Measurements from ENCODE around the gene DLK1. TPM values are rescaled to one million over a fixed set of nuclear protein-coding genes. Genes with fewer than 3 reads are reported as not detected.

The DLK1 gene
- total and polyA plus RNA-seq, 8 donors = 0.05 to 24.6 (median 3.5) TPM; not detected in 4

DNA sequence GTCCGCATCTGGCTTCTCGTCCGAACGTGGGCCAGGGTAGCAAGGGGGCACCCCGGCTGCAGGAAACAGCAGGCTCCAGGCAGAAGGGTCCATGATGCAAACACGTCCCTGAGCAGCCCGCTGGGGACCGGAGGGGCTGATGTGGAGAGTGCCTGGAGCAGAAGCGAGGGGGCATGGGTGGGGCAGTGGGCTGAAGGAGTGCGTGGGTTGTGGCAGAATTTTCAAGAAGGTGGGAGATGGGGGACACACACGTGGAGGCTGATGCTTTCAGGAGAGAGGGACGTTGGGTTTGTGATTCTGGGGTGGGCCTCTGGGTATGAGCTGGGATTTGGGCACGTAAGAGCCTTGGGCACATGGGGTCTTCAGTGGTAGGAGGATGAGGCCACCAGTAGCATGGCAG, 45.6 kb upstream of the DLK1 start:
- no peak for DNase-seq
- TF ChIP-seq POLR2A (IDR thresholded peaks at IDR 0.05) = no peak
- TF ChIP-seq EP300 (IDR thresholded peaks at IDR 0.05) = no peak
- TF ChIP-seq POLR2AphosphoS5 (IDR thresholded peaks at IDR 0.05) = no peak
- no peak for TF ChIP-seq CTCF (IDR thresholded peaks at IDR 0.05)
- Histone ChIP-seq H3K36me3 (no peaks in the 10 kb centered on the region), H3K4me1 (peaks cover 35 to 50% (median 44%) of the 10 kb centered on the region in 4 donors), H3K4me3 (no peak overlapping the region), H3K27ac (peak overlapping the region in 2 of 5 donors; percentile 82), H3K27me3 (no peaks in the 10 kb centered on the region), H3K9me3 (no peaks in the 10 kb centered on the region)
- intact Hi-C loops (cut with DNase I; ENCODE audit: low total_unique reads) = no loop called here
- 77 to 90% (median 83%) methylated on average over 13 of the region's 13 CpGs for WGBS, 5 donors

- 73 to 87% (median 82%) methylated on average over 2 of the region's 2 CpGs for WGBS, 5 donors
- H3K4me3 ChIP-seq = no peak overlapping the region
- no peaks in the 10 kb centered on the region for H3K36me3 ChIP-seq
- DNase-seq = no peak
- peaks cover 19 to 34% (median 27%) of the 10 kb centered on the region in 4 donors for H3K4me1 ChIP-seq
- H3K27me3 ChIP-seq = no peaks in the 10 kb centered on the region
- TF ChIP-seq CTCF (IDR thresholded peaks at IDR 0.05) (no peak), POLR2AphosphoS5 (IDR thresholded peaks at IDR 0.05) (no peak), POLR2A (IDR thresholded peaks at IDR 0.05) (no peak), EP300 (IDR thresholded peaks at IDR 0.05) (no peak)
- intact Hi-C loops (cut with DNase I; ENCODE audit: low total_unique reads) = no loop called here
- no peak overlapping the region for H3K27ac ChIP-seq
- no peaks in the 10 kb centered on the region for H3K9me3 ChIP-seq
Observed at GRCh38 chr14:100682749-100683148, 43.9 kb upstream of the DLK1 start.

- Histone ChIP-seq H3K36me3 (no peaks in the 10 kb centered on the region), H3K27me3 (peaks cover 0 to 7% (median 0%) of the 10 kb centered on the region in 3 donors), H3K4me1 (peaks cover 11 to 25% (median 19%) of the 10 kb centered on the region in 4 donors), H3K27ac (no peak overlapping the region), H3K9me3 (no peaks in the 10 kb centered on the region), H3K4me3 (no peak overlapping the region)
- TF ChIP-seq EP300 (IDR thresholded peaks at IDR 0.05) (no peak), POLR2AphosphoS5 (IDR thresholded peaks at IDR 0.05) (no peak), POLR2A (IDR thresholded peaks at IDR 0.05) (no peak), CTCF (IDR thresholded peaks at IDR 0.05) (no peak)
- 48 to 54% (median 53%) methylated on average over 7 of the region's 7 CpGs for WGBS, 5 donors
- intact Hi-C loops (cut with DNase I; ENCODE audit: low total_unique reads) = no loop called here
- DNase-seq = no peak
Observed at GRCh38 chr14:100683578-100683977, 43.1 kb upstream of the DLK1 start.

- intact Hi-C loops (cut with DNase I; ENCODE audit: low total_unique reads) = no loop called here
Observed at GRCh38 chr14:100684154-100684553, 42.5 kb upstream of the DLK1 start.

More at GRCh38 chr14:100684154-100684553, 42.5 kb upstream of the DLK1 start:
- TF ChIP-seq EP300 (IDR thresholded peaks at IDR 0.05) (no peak), POLR2A (IDR thresholded peaks at IDR 0.05) (no peak), CTCF (IDR thresholded peaks at IDR 0.05) (no peak), POLR2AphosphoS5 (IDR thresholded peaks at IDR 0.05) (no peak)
- peaks cover 0 to 10% (median 0%) of the 10 kb centered on the region in 3 donors for H3K27me3 ChIP-seq
- H3K27ac ChIP-seq = no peak overlapping the region
- H3K9me3 ChIP-seq = no peaks in the 10 kb centered on the region
- WGBS, 5 donors = 58 to 79% (median 68%) methylated on average over 6 of the region's 6 CpGs
- H3K36me3 ChIP-seq = no peaks in the 10 kb centered on the region
- peaks cover 6 to 19% (median 16%) of the 10 kb centered on the region in 4 donors for H3K4me1 ChIP-seq
- no peak overlapping the region for H3K4me3 ChIP-seq
- no peak for DNase-seq
